K562 (cell line): ENCODE results near the gene DLGAP1. TPM values are rescaled to one million over a fixed set of nuclear protein-coding genes. Genes with fewer than 3 reads are reported as not detected.

Experiments used
- ATAC-seq: fragments of 200-7000 bp; cut with Tn5 transposase; 3 replicates; pipeline ENCODE4 v1.9.1; 2020; ENCODE audit warnings: moderate library complexity
- BruUV-seq: library from RNA; stranded (reverse); fragments of 400-500 nt; replicated peaks from 2 replicates; lab custom pipeline; 2021; lab: Mats Ljungman, UMichigan
- CTCF ChIA-PET: fragments of 300-600 bp; formaldehyde crosslinking; extraction: SDS; loops from one replicate; lab custom pipeline; 2021; ENCODE audit warnings: low intra/inter-chr PET ratio; lab: Yijun Ruan, JAX
- POLR2A ChIA-PET: fragments of 300-600, 350-650 bp; sonication (Branson Sonifier 250); formaldehyde crosslinking; extraction: SDS; loops from one replicate; lab custom pipeline; 2021; ENCODE audit warnings: antibody characterized with exemption, inconsistent platforms; lab: Yijun Ruan, JAX
- DNase-seq, 4 experiments: peaks; one replicate each; pipeline versions ENCODE4 v3.0.0 to v3.0.0-alpha.2; 2011 to 2018; ENCODE audit warnings: low spot score in 3 of 4, mixed read lengths in 3 of 4; ENCODE audit errors: extremely low read depth in 1 of 4
- FAIRE-seq: peaks from 2 replicates; lab custom pipeline; 2011; peaks lifted over from hg19 to GRCh38; lab: Jason Lieb, UNC
- H2AFZ ChIP-seq: 2 replicates; pipeline ENCODE4 v1.6.0; 2011; ENCODE audit warnings: low read depth, low read length, control low read depth, inconsistent platforms
- H3K27ac ChIP-seq: fragments of 200-600 bp; 3 replicates; pipeline ENCODE4 v1.8.0; 2011; ENCODE audit warnings: low read depth, mild to moderate bottlenecking, control low read depth, inconsistent platforms, low read length, moderate library complexity, mixed read lengths; ENCODE audit errors: extremely low read depth
- H3K27me3 ChIP-seq, 2 experiments: fragments of 300-600 bp in 1 of 2; 2 replicates in 1 of 2; 3 replicates in 1 of 2; pipeline versions ENCODE4 v1.6.0 to v1.8.0; 2011; ENCODE audit warnings: inconsistent platforms in 2 of 2, low read length in 2 of 2, mild to moderate bottlenecking in 1 of 2, mixed read lengths in 1 of 2, moderate library complexity in 1 of 2; ENCODE audit not compliant: control insufficient read depth in 2 of 2, insufficient read depth in 2 of 2
- H3K36me3 ChIP-seq: fragments of 300-600 bp; 3 replicates; pipeline ENCODE4 v1.8.0; 2011; ENCODE audit warnings: mild to moderate bottlenecking, low read length, inconsistent platforms; ENCODE audit not compliant: control insufficient read depth, insufficient read depth
- H3K4me1 ChIP-seq, 2 experiments: fragments of 200-600 bp in 1 of 2; replicated peaks in 1 of 2; 2 replicates in 1 of 2; 3 replicates in 1 of 2; pipeline versions ENCODE4 v1.5.1 to v1.8.0; 2011; ENCODE audit warnings: inconsistent platforms in 2 of 2, low read length in 2 of 2, mild to moderate bottlenecking in 1 of 2, mixed read lengths in 1 of 2, moderate library complexity in 1 of 2; ENCODE audit not compliant: control insufficient read depth in 2 of 2, insufficient read depth in 2 of 2
- H3K4me2 ChIP-seq: 2 replicates; pipeline ENCODE4 v1.6.1; 2011; ENCODE audit warnings: low read length, control low read depth, inconsistent platforms, mixed read lengths; ENCODE audit not compliant: insufficient read depth
- H3K4me3 ChIP-seq: fragments of 200-600 bp; sonication (generic), shearing (Covaris generic); 2 replicates; pipeline ENCODE4 v1.5.1; 2016; ENCODE audit warnings: control low read depth, inconsistent platforms
- H3K79me2 ChIP-seq: fragments of 200-600 bp; 3 replicates; pipeline ENCODE4 v1.8.0; 2011; ENCODE audit warnings: low read length, inconsistent platforms; ENCODE audit not compliant: control insufficient read depth, insufficient read depth
- H3K9ac ChIP-seq, 2 experiments: 2 replicates each; pipeline versions ENCODE4 v1.6.0 to v1.6.1; 2011; ENCODE audit warnings: low read depth in 2 of 2, low read length in 2 of 2, control low read depth in 1 of 2, inconsistent platforms in 1 of 2, mild to moderate bottlenecking in 1 of 2, mixed read lengths in 1 of 2; ENCODE audit not compliant: insufficient read depth in 1 of 2
- H3K9me1 ChIP-seq: one replicate; pipeline ENCODE4 v1.6.0; 2011; ENCODE audit warnings: inconsistent platforms, mild to moderate bottlenecking, low read length, moderate library complexity; ENCODE audit not compliant: control insufficient read depth, insufficient read depth
- H3K9me3 ChIP-seq: replicated peaks from 2 replicates; pipeline ENCODE4 v1.5.1; 2011; ENCODE audit warnings: low read depth, low read length, inconsistent platforms; ENCODE audit not compliant: control insufficient read depth, insufficient read depth
- H4K20me1 ChIP-seq: replicated peaks from 2 replicates; pipeline ENCODE4 v1.6.1; 2011; ENCODE audit warnings: low read length, inconsistent platforms, mixed read lengths; ENCODE audit not compliant: control insufficient read depth, insufficient read depth
- ATF3 ChIP-seq, 2 experiments: fragments of 450-650 bp in 1 of 2; sonication (generic) in 1 of 2; formaldehyde crosslinking in 1 of 2; IDR thresholded peaks in 1 of 2; conservative IDR thresholded peaks in 1 of 2; 2 replicates each; pipeline versions ENCODE4 v1.6.1 to v1.8.1; 2016 to 2023; ENCODE audit warnings: mild to moderate bottlenecking in 2 of 2, moderate library complexity in 2 of 2, inconsistent platforms in 1 of 2, missing genetic modification reagents in 1 of 2
- CBX3 ChIP-seq, 2 experiments: IDR thresholded peaks; 1 replicate in 1 of 2; 2 replicates in 1 of 2; pipeline ENCODE4 v1.6.1; 2012; ENCODE audit warnings: inconsistent platforms in 2 of 2, low read length in 2 of 2, borderline replicate concordance in 1 of 2, control low read depth in 1 of 2
- ETV6 ChIP-seq, 3 experiments: fragments of 150-350 bp in 1 of 3; sonication (generic) in 1 of 3; formaldehyde crosslinking in 1 of 3; IDR thresholded peaks; 2 replicates each; pipeline versions ENCODE4 v1.6.1 to v1.8.0; 2014 to 2022; ENCODE audit warnings: borderline replicate concordance in 2 of 3, low read depth in 2 of 3, antibody characterized with exemption in 1 of 3, low read length in 1 of 3, mild to moderate bottlenecking in 1 of 3, missing genetic modification reagents in 1 of 3
- HDAC1 ChIP-seq, 2 experiments: fragments of 450-650 bp; IDR thresholded peaks; 2 replicates each; pipeline ENCODE4 v1.6.1; 2016 to 2017; ENCODE audit warnings: inconsistent platforms in 1 of 2, mild to moderate bottlenecking in 1 of 2, moderate library complexity in 1 of 2
- KAT8 ChIP-seq: fragments of 450-650 bp; IDR thresholded peaks from 2 replicates; pipeline ENCODE4 v1.6.1; 2016; ENCODE audit warnings: low read depth, mild to moderate bottlenecking
- MAFK ChIP-seq: IDR thresholded peaks from 2 replicates; pipeline ENCODE4 v1.6.1; 2011; ENCODE audit warnings: low read length, improper control_type of control experiment
- NFE2 ChIP-seq: IDR thresholded peaks from 2 replicates; pipeline ENCODE4 v1.6.1; 2014; ENCODE audit warnings: antibody characterized with exemption, low read depth
- NR1H2 ChIP-seq: sonication (generic); formaldehyde crosslinking; IDR thresholded peaks from 2 replicates; pipeline ENCODE4 v1.4.0; 2020; ENCODE audit warnings: mild to moderate bottlenecking, missing genetic modification reagents
- PHB ChIP-seq: fragments of 250-450 bp; sonication (Bioruptor Pico); IDR thresholded peaks from 2 replicates; pipeline ENCODE4 v1.5.0; 2021
- PML ChIP-seq: IDR thresholded peaks from 2 replicates; pipeline ENCODE4 v1.6.1; 2012; ENCODE audit warnings: low read length, inconsistent platforms
- POLR2G ChIP-seq: fragments of 200-400 bp; formaldehyde crosslinking; IDR thresholded peaks from 2 replicates; pipeline ENCODE4 v1.6.1; 2017; ENCODE audit warnings: low read depth, mild to moderate bottlenecking, antibody characterized with exemption, low read length, moderate library complexity
- XRCC3 ChIP-seq: fragments of 450-650 bp; IDR thresholded peaks from 2 replicates; pipeline ENCODE4 v1.6.1; 2017; ENCODE audit warnings: mild to moderate bottlenecking, moderate library complexity
- ZBTB34 ChIP-seq: fragments of 250-450 bp; sonication (Bioruptor Pico); IDR thresholded peaks from 2 replicates; pipeline ENCODE4 v1.8.0; 2021; ENCODE audit warnings: mild to moderate bottlenecking, moderate library complexity
- ZEB2 ChIP-seq: fragments of 450-650 bp; IDR thresholded peaks from 2 replicates; pipeline ENCODE4 v1.6.1; 2016
- ZNF146 ChIP-seq: IDR thresholded peaks from one replicate; pipeline ENCODE4 v1.6.1; 2018; ENCODE audit warnings: missing compliant biosample characterization; ENCODE audit not compliant: unreplicated experiment
- ZNF253 ChIP-seq: fragments of 250-450 bp; sonication (Bioruptor Pico); conservative IDR thresholded peaks from 2 replicates; pipeline ENCODE4 v1.6.1; 2021; ENCODE audit warnings: mild to moderate bottlenecking
- ZNF282 ChIP-seq: sonication (generic); formaldehyde crosslinking; IDR thresholded peaks from 2 replicates; pipeline ENCODE4 v1.8.1; 2023; ENCODE audit warnings: missing genetic modification reagents
- ZNF507 ChIP-seq: conservative IDR thresholded peaks from 2 replicates; pipeline ENCODE4 v1.6.1; 2017; ENCODE audit warnings: missing genetic modification characterization, missing compliant biosample characterization
- WGBS: fragments of 100-300 bp; shearing (Covaris generic); methylation state at CpG from one replicate; pipeline ENCODE4 v1.1.6; 2016; ENCODE audit warnings: low coverage, mixed read lengths; ENCODE audit not compliant: insufficient coverage; ENCODE audit errors: missing lambda C conversion rate; 5-methylcytosine and 5-hydroxymethylcytosine counted together
- in situ Hi-C: fragments of 300-500 bp; cut with MboI; formaldehyde crosslinking; loops from 4 replicates; pipeline ENCODE4 v1.15.0; 2018; ENCODE audit warnings: inconsistent platforms, mixed read lengths
- intact Hi-C: fragments of 100-400 bp; cut with micrococcal nuclease; formaldehyde crosslinking; loops from 2 replicates; pipeline ENCODE4 v1.14.2; 2022
- polyA plus RNA-seq, 8 experiments: library from polyadenylated mRNA; depleted of rRNA in 4 of 8; stranded (reverse) in 5 of 8; unstranded in 3 of 8; fragments of >200 nt; fragmentation: Nextera tagmentation in 2 of 8; fragmentation: Illumina TruSeq in 1 of 8; extraction: Ambion mirVana in 2 of 8; extraction: Trizol in 1 of 8; gene quantifications; 2 replicates each; pipeline versions ENCODE4 v1.2.1 to v1.2.3, GENCODE V29; 2011 to 2014; ENCODE audit warnings: inconsistent platforms in 1 of 8, missing spikeins in 1 of 8
- total RNA-seq, 7 experiments: library from RNA; depleted of rRNA in 6 of 7; stranded (reverse); fragments of >200 nt in 6 of 7; fragmentation: Illumina TruSeq in 2 of 7; extraction: Trizol in 2 of 7; gene quantifications; 2 replicates each; pipeline versions ENCODE4 v1.2.1 to v1.2.3, GENCODE V29; 2011 to 2021; ENCODE audit warnings: low replicate concordance in 1 of 7

DLGAP1 gene
- total and polyA plus RNA-seq, 9 of the 15 experiments (the other 6 are each of a cell fraction or from before 2014, with no cell fraction given): 0.04 to 0.22 (median 0.08) TPM

GRCh38 chr18:4358618-4359017, 96.5 kb downstream of the DLGAP1 start:
- Histone ChIP-seq H3K27ac (no peak overlapping the region), H3K79me2 (no peaks in the 10 kb centered on the region), H3K9me1 (no peaks in the 10 kb centered on the region), H3K9ac (no peak overlapping the region), H2AFZ (no peak overlapping the region), H4K20me1 (no peaks in the 10 kb centered on the region), H3K4me2 (no peak overlapping the region), H3K4me3 (no peak overlapping the region), H3K27me3 (no peaks in the 10 kb centered on the region), H3K4me1 (no peaks in the 10 kb centered on the region), H3K36me3 (no peaks in the 10 kb centered on the region), H3K9me3 (no peaks in the 10 kb centered on the region; the same call in 1 of the 2 replicates)
- FAIRE-seq (no peak), DNase-seq (no peak), ATAC-seq (no peak)
- in situ Hi-C loops: no loop called here
- ChIA-PET CTCF (no interaction called here), POLR2A (interaction anchor here (0.6 kb wide), 1 partner anchor 20 kb away, joined by 3 read pairs; no protein-coding TSS in a partner anchor)
- intact Hi-C loops: no loop called here
- no TSS peak for BruUV-seq
- TF ChIP-seq ZNF253 (CRISPR knock-in tag) (no peak), ZNF146 (no peak), ETV6 (IDR thresholded peaks at IDR 0.05; ENCODE audit: borderline replicate concordance in 1 of 2, low read depth in 2 of 2, low read length in 1 of 2) (no peak), ETV6 (CRISPR knock-in tag; IDR thresholded peaks at IDR 0.05; ENCODE audit: borderline replicate concordance) (no peak), ZNF507 (no peak), ATF3 (IDR thresholded peaks at IDR 0.05) (no peak), ATF3 (CRISPR knock-in tag; conservative IDR thresholded peaks at IDR 0.05) (no peak), HDAC1 (IDR thresholded peaks at IDR 0.05) (no peak), XRCC3 (no peak), NFE2 (no peak), PML (no peak), MAFK (no peak), ZBTB34 (CRISPR knock-in tag) (no peak), ZEB2 (no peak), PHB (CRISPR knock-in tag) (no peak), NR1H2 (CRISPR knock-in tag) (no peak), POLR2G (no peak), ZNF282 (CRISPR knock-in tag) (no peak), CBX3 (IDR thresholded peaks at IDR 0.05; ENCODE audit: borderline replicate concordance in 1 of 2, low read length in 2 of 2) (no peak), KAT8 (no peak)
- WGBS: 2% methylated on average over 4 of the region's 4 CpGs
